OCI-LY1 (cell line): ENCODE measurements around the gene PLPPR4.

Experiments used
- H2AFZ ChIP-seq: fragments of 200-600 bp; sonication (generic), shearing (Covaris generic); 2 replicates; pipeline ENCODE4 v1.6.0; 2014; ENCODE audit warnings: antibody characterized with exemption, mild to moderate bottlenecking, low read length
- H3F3A ChIP-seq: fragments of 200-600 bp; sonication (generic), shearing (Covaris generic); 2 replicates; pipeline ENCODE4 v1.6.0; 2014; ENCODE audit warnings: mild to moderate bottlenecking, antibody characterized with exemption, low read length, moderate library complexity; ENCODE audit not compliant: insufficient read depth
- H3K27ac ChIP-seq: fragments of 200-600 bp; sonication (generic); 2 replicates; pipeline ENCODE4 v1.5.1; 2014; ENCODE audit warnings: low read length, mixed run types, mild to moderate bottlenecking, low read depth; ENCODE audit not compliant: poor library complexity, severe bottlenecking
- H3K27me3 ChIP-seq: fragments of 200-600 bp; sonication (generic); 2 replicates; pipeline ENCODE4 v1.6.0; 2014; ENCODE audit warnings: antibody characterized with exemption, mild to moderate bottlenecking, low read length, moderate library complexity; ENCODE audit not compliant: insufficient read depth
- H3K36me3 ChIP-seq: fragments of 200-600 bp; sonication (generic); 2 replicates; pipeline ENCODE4 v1.6.1; 2014; ENCODE audit warnings: mild to moderate bottlenecking, antibody characterized with exemption, low read length, moderate library complexity, mixed read lengths; ENCODE audit not compliant: insufficient read depth
- H3K4me1 ChIP-seq: fragments of 200-600 bp; sonication (generic); 2 replicates; pipeline ENCODE4 v1.5.1; 2014; ENCODE audit warnings: mild to moderate bottlenecking, low read length, moderate library complexity; ENCODE audit not compliant: insufficient read depth, severe bottlenecking
- H3K4me2 ChIP-seq: fragments of 200-600 bp; sonication (generic), shearing (Covaris generic); 2 replicates; pipeline ENCODE4 v1.6.1; 2014; ENCODE audit warnings: low read length
- H3K4me3 ChIP-seq: fragments of 200-600 bp; sonication (generic); 2 replicates; pipeline ENCODE4 v1.5.1; 2014; ENCODE audit warnings: low read length, low read depth, mild to moderate bottlenecking, mixed read lengths; ENCODE audit not compliant: poor library complexity, severe bottlenecking
- H3K79me2 ChIP-seq: fragments of 200-600 bp; shearing (Covaris generic); 2 replicates; pipeline ENCODE4 v1.6.1; 2016; ENCODE audit warnings: mixed run types, low read length, mixed read lengths; ENCODE audit not compliant: insufficient read depth
- H3K9ac ChIP-seq: fragments of 200-600 bp; sonication (generic), shearing (Covaris generic); 2 replicates; pipeline ENCODE4 v1.6.1; 2014; ENCODE audit warnings: mild to moderate bottlenecking, low read length, mixed read lengths
- H3K9me2 ChIP-seq: fragments of 200-600 bp; sonication (generic), shearing (Covaris generic); 2 replicates; pipeline ENCODE4 v1.6.1; 2014; ENCODE audit warnings: low read depth, mild to moderate bottlenecking, low read length, mixed read lengths
- H3K9me3 ChIP-seq: fragments of 200-600 bp; shearing (Covaris generic); 2 replicates; pipeline ENCODE4 v1.6.1; 2014; ENCODE audit warnings: low read length, mixed read lengths
- H4K20me1 ChIP-seq: fragments of 200-600 bp; sonication (generic), shearing (Covaris generic); 2 replicates; pipeline ENCODE4 v1.6.0; 2016; ENCODE audit warnings: mild to moderate bottlenecking, low read length; ENCODE audit not compliant: insufficient read depth
- EZH2 ChIP-seq: fragments of 200-600 bp; sonication (generic), shearing (Covaris generic); IDR thresholded peaks from 2 replicates; pipeline ENCODE4 v1.8.0; 2017; ENCODE audit warnings: borderline replicate concordance, mixed run types, mild to moderate bottlenecking, antibody characterized with exemption, low read length, moderate library complexity, mixed read lengths
- TF ChIP-seq, protein P1 (sequence below): fragments of 200-600 bp; sonication (generic), shearing (Covaris generic); IDR thresholded peaks from 2 replicates; pipeline ENCODE4 v1.5.1; 2017; ENCODE audit warnings: mild to moderate bottlenecking, antibody characterized with exemption, low read length, moderate library complexity, mixed read lengths

Gene PLPPR4

DNA sequence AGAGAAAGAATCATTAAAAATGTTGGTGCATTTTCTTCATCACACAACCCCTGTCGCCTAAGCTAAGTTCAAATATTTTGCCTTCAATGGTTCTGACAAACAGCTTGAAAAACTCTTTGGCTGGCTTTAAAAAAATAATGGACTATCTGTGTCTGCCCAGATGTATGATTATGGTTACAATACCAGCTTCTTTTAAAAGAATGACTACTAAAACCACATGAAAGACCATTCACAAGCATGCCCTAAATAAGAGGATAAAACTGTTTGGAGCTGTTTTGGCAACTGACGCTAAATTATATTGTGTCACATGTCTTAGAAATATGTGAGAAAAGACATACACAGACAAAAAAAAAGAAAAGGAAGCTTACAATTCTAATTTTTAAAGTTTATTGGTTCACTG is 23.7 kb upstream of the PLPPR4 start:
- no peaks in the 10 kb centered on the region for H3K9me2 ChIP-seq
- H3K4me1 ChIP-seq = no peaks in the 10 kb centered on the region
- H3K9me3 ChIP-seq = no peaks in the 10 kb centered on the region
- H3K36me3 ChIP-seq = no peaks in the 10 kb centered on the region
- no peak overlapping the region for H2AFZ ChIP-seq
- no peak overlapping the region for H3K4me3 ChIP-seq
- no peaks in the 10 kb centered on the region for H3K27me3 ChIP-seq
- H3K27ac ChIP-seq = no peak overlapping the region
- no peak overlapping the region for H3K9ac ChIP-seq
- H3K4me2 ChIP-seq = no peak overlapping the region
- TF ChIP-seq EZH2 = no peak
- TF ChIP-seq, protein P1, sequence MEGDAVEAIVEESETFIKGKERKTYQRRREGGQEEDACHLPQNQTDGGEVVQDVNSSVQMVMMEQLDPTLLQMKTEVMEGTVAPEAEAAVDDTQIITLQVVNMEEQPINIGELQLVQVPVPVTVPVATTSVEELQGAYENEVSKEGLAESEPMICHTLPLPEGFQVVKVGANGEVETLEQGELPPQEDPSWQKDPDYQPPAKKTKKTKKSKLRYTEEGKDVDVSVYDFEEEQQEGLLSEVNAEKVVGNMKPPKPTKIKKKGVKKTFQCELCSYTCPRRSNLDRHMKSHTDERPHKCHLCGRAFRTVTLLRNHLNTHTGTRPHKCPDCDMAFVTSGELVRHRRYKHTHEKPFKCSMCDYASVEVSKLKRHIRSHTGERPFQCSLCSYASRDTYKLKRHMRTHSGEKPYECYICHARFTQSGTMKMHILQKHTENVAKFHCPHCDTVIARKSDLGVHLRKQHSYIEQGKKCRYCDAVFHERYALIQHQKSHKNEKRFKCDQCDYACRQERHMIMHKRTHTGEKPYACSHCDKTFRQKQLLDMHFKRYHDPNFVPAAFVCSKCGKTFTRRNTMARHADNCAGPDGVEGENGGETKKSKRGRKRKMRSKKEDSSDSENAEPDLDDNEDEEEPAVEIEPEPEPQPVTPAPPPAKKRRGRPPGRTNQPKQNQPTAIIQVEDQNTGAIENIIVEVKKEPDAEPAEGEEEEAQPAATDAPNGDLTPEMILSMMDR = no peak
- no peaks in the 10 kb centered on the region for H3F3A ChIP-seq
- no peaks in the 10 kb centered on the region for H4K20me1 ChIP-seq
- no peaks in the 10 kb centered on the region for H3K79me2 ChIP-seq

DNA sequence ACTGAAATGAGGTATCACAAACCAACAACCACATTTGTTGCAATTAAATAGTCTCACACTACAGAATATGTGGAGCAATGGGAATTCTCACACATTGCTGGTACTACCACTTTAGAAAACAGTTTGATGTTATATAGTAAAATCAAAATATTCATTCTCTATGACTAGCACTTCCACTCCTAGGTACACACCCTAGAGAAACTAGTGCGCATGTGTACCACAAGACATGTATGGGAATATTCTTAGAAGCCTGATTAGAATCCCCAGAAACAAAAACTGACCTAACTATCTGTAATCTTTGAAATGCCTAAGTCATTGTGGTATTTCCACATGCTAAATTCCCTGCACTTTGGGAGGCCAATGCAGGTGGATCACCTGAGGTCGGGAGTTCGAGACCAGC is 18.1 kb upstream of the PLPPR4 start:
- Histone ChIP-seq H3K27ac (no peak overlapping the region), H3K27me3 (no peaks in the 10 kb centered on the region), H2AFZ (no peak overlapping the region), H3K4me2 (no peak overlapping the region), H3K79me2 (no peaks in the 10 kb centered on the region), H3K9ac (no peak overlapping the region), H3K4me3 (no peak overlapping the region), H3K9me2 (no peaks in the 10 kb centered on the region), H4K20me1 (no peaks in the 10 kb centered on the region), H3K36me3 (no peaks in the 10 kb centered on the region), H3K4me1 (no peaks in the 10 kb centered on the region), H3K9me3 (no peaks in the 10 kb centered on the region), H3F3A (no peaks in the 10 kb centered on the region)
- TF ChIP-seq, protein P1 = no peak
- TF ChIP-seq EZH2 = no peak

DNA sequence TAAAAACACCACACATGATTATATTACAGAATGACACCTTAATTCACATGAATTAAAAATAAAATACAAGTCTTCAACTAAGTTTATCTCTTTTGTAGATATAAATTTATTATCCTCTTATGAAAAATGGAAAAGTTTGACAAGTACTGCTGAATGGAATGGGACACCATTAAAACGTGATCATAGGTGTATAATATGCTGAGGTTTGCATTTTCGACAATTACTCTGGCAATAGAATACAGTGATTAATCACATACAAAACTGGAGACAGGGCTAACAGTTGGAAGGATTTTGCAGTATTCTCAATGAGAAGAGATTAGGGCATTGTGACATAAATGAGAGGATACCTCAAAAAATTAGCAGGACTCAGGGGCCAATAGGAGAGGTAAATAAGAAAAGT is 17.1 kb upstream of the PLPPR4 start:
- no peaks in the 10 kb centered on the region for H3K79me2 ChIP-seq
- H3K4me1 ChIP-seq = no peaks in the 10 kb centered on the region
- H2AFZ ChIP-seq = no peak overlapping the region
- no peak overlapping the region for H3K27ac ChIP-seq
- H3K9ac ChIP-seq = no peak overlapping the region
- H3K4me3 ChIP-seq = no peak overlapping the region
- H3K9me2 ChIP-seq = no peaks in the 10 kb centered on the region
- no peaks in the 10 kb centered on the region for H3K27me3 ChIP-seq
- no peaks in the 10 kb centered on the region for H3K9me3 ChIP-seq
- H3F3A ChIP-seq = no peaks in the 10 kb centered on the region
- H3K4me2 ChIP-seq = no peak overlapping the region
- H4K20me1 ChIP-seq = no peaks in the 10 kb centered on the region
- H3K36me3 ChIP-seq = no peaks in the 10 kb centered on the region
- TF ChIP-seq EZH2 = no peak
- TF ChIP-seq, protein P1 = no peak
